Measurements from ENCODE around the gene DNAH17.

DNAH17 gene

GRCh38 chr17:78418326-78419026 lies 158.7 kb downstream of the DNAH17 start:
- DNase-seq: no peak

- DNase-seq: no peak
Observed at GRCh38 chr17:78417531-78417909, 159.7 kb downstream of the DNAH17 start.

- DNase-seq: peak in 1 of 56 donors; percentile 38
Observed at GRCh38 chr17:78416791-78417530, 160.2 kb downstream of the DNAH17 start.

GRCh38 chr17:78415821-78416711 lies 161.1 kb downstream of the DNAH17 start:
- peak in 1 of 56 donors; percentile 47 for DNase-seq

GRCh38 chr17:78414178-78415162 lies 162.7 kb downstream of the DNAH17 start:
- no peak for DNase-seq

- no peak for DNase-seq
Observed at GRCh38 chr17:78412403-78412802, 164.8 kb downstream of the DNAH17 start.

- DNase-seq: no peak
Observed at GRCh38 chr17:78411241-78411857, 165.8 kb downstream of the DNAH17 start.

GRCh38 chr17:78409191-78409928 lies 167.8 kb downstream of the DNAH17 start:
- DNase-seq: peak in 1 of 56 donors; percentile 20

- no peak for DNase-seq
Observed at GRCh38 chr17:78408476-78409050, 168.6 kb downstream of the DNAH17 start.

GRCh38 chr17:78407387-78408000 lies 169.7 kb downstream of the DNAH17 start:
- DNase-seq: no peak

- no peak for DNase-seq
Observed at GRCh38 chr17:78406920-78407319, 170.3 kb downstream of the DNAH17 start.

- no peak for DNase-seq
Observed at GRCh38 chr17:78406396-78406795, 170.8 kb downstream of the DNAH17 start.

- no peak for DNase-seq
Observed at GRCh38 chr17:78403822-78404221, 173.4 kb downstream of the DNAH17 start.

GRCh38 chr17:78401891-78402290 lies 175.3 kb downstream of the DNAH17 start:
- DNase-seq: peak in 1 of 56 donors; percentile 23

- DNase-seq: no peak
Observed at GRCh38 chr17:78401246-78401645, 175.9 kb downstream of the DNAH17 start.

GRCh38 chr17:78400581-78401240 lies 176.5 kb downstream of the DNAH17 start:
- no peak for DNase-seq

- no peak for DNase-seq
Observed at GRCh38 chr17:78399693-78400144, 177.5 kb downstream of the DNAH17 start.

Measured in amygdala (tissue), 56 donors.